HG03159 (cell line): Measurements from ENCODE around the gene CCDC124.

Source experiments
- ATAC-seq: cut with Tn5 transposase; IDR thresholded peaks from one replicate; pipeline ENCODE4 v1.9.1; 2021; ENCODE audit warnings: mild to moderate bottlenecking, moderate library complexity; ENCODE audit not compliant: unreplicated experiment

The CCDC124 gene

GRCh38 chr19:17951990-17952976 lies 19.5 kb downstream of the CCDC124 start:
- ATAC-seq, result no peak

GRCh38 chr19:17953316-17953801 lies 20.5 kb downstream of the CCDC124 start:
- no peak for ATAC-seq

GRCh38 chr19:17953869-17954268 lies 21.1 kb downstream of the CCDC124 start:
- no peak for ATAC-seq

- no peak for ATAC-seq
These were observed 21.6 kb downstream of the CCDC124 start for GRCh38 chr19:17954401-17954800.

- ATAC-seq, result no peak
These were observed 24.5 kb downstream of the CCDC124 start for GRCh38 chr19:17957149-17957849.

GRCh38 chr19:17957885-17958284 lies 25.1 kb downstream of the CCDC124 start:
- ATAC-seq, result no peak

- ATAC-seq, result no peak
These were observed 31.3 kb downstream of the CCDC124 start for GRCh38 chr19:17963936-17964691.

GRCh38 chr19:17965370-17966128 lies 32.7 kb downstream of the CCDC124 start:
- no peak for ATAC-seq

GRCh38 chr19:17966129-17966483 lies 33.3 kb downstream of the CCDC124 start:
- no peak for ATAC-seq

- no peak for ATAC-seq
These were observed 33.9 kb downstream of the CCDC124 start, which contains the start of gene KCNN1 for GRCh38 chr19:17966550-17967256. TSS of gene KCNN1 (plus strand) at chr19:17967107. CDS start at chr19:17973889, 6,782 bp downstream.

- ATAC-seq, result no peak
These were observed 34.6 kb downstream of the CCDC124 start for GRCh38 chr19:17967257-17968051.

GRCh38 chr19:17968362-17968761 lies 35.5 kb downstream of the CCDC124 start:
- no peak for ATAC-seq

- ATAC-seq, result no peak
These were observed 36.4 kb downstream of the CCDC124 start for GRCh38 chr19:17969096-17969792.

GRCh38 chr19:17972230-17972629 lies 39.4 kb downstream of the CCDC124 start:
- no peak for ATAC-seq

GRCh38 chr19:17973759-17974158 lies 40.9 kb downstream of the CCDC124 start:
- no peak for ATAC-seq

- ATAC-seq, result no peak
These were observed 41.7 kb downstream of the CCDC124 start for GRCh38 chr19:17974551-17974950.

GRCh38 chr19:17975032-17975431 lies 42.2 kb downstream of the CCDC124 start:
- no peak for ATAC-seq

- no peak for ATAC-seq
These were observed 44.2 kb downstream of the CCDC124 start for GRCh38 chr19:17977021-17977420.
